GM21576 (cell line): ENCODE results near the gene RGMA.
"Not testable (repeated sequence)": the region's sequence is repeated elsewhere in the genome, so short reads cannot be mapped to it uniquely, and the experiment has no call there.

ENCODE experiments used
- ATAC-seq: cut with Tn5 transposase; IDR thresholded peaks from one replicate; pipeline ENCODE4 v1.9.1; 2021; ENCODE audit warnings: mild to moderate bottlenecking, moderate library complexity; ENCODE audit not compliant: unreplicated experiment

RGMA gene

GRCh38 chr15:93035953-93036810 is 52.8 kb downstream of the RGMA start:
- peak; percentile 74 for ATAC-seq

GRCh38 chr15:93035092-93035915 is 53.7 kb downstream of the RGMA start:
- no peak for ATAC-seq

- no peak for ATAC-seq
Measured at GRCh38 chr15:93034512-93034911, 54.5 kb downstream of the RGMA start.

GRCh38 chr15:93033434-93034045 is 55.5 kb downstream of the RGMA start:
- no peak for ATAC-seq

GRCh38 chr15:93032515-93033206 is 56.4 kb downstream of the RGMA start:
- ATAC-seq, result not testable (repeated sequence)

- ATAC-seq, result not testable (repeated sequence)
Measured at GRCh38 chr15:93031557-93032384, 57.2 kb downstream of the RGMA start.

GRCh38 chr15:93031103-93031464 is 57.9 kb downstream of the RGMA start:
- ATAC-seq, result no peak

- peak; percentile 77 for ATAC-seq
Measured at GRCh38 chr15:93030430-93031102, 58.4 kb downstream of the RGMA start.

- no peak for ATAC-seq
Measured at GRCh38 chr15:93029836-93030429, 59.1 kb downstream of the RGMA start.

- no peak for ATAC-seq
Measured at GRCh38 chr15:93029214-93029835, 59.7 kb downstream of the RGMA start.

GRCh38 chr15:93028632-93029213 is 60.3 kb downstream of the RGMA start:
- ATAC-seq, result no peak

GRCh38 chr15:93028111-93028631 is 60.8 kb downstream of the RGMA start:
- ATAC-seq, result no peak

- no peak for ATAC-seq
Measured at GRCh38 chr15:93027413-93027812, 61.6 kb downstream of the RGMA start.

- no peak for ATAC-seq
Measured at GRCh38 chr15:93026380-93026817, 62.6 kb downstream of the RGMA start.

GRCh38 chr15:93025625-93025982 is 63.4 kb downstream of the RGMA start:
- no peak for ATAC-seq

GRCh38 chr15:93024716-93025624 is 64.0 kb downstream of the RGMA start:
- ATAC-seq, result no peak

- no peak for ATAC-seq
Measured at GRCh38 chr15:93024293-93024692, 64.7 kb downstream of the RGMA start.
